A549 (cell line): Measurements from ENCODE around the gene CMIP. TPM values are rescaled to one million over a fixed set of nuclear protein-coding genes. Genes with fewer than 3 reads are reported as not detected.

ENCODE experiments used
- ATAC-seq, 2 experiments: fragments of 200-7000 bp in 1 of 2; fragments of >200 bp in 1 of 2; cut with Nextera tagmentation in 1 of 2; cut with Tn5 transposase in 1 of 2; 3 replicates each; pipeline versions ENCODE4 v1.8.0 to v1.9.1; 2018 to 2020; ENCODE audit warnings: mild to moderate bottlenecking in 1 of 2, moderate library complexity in 1 of 2
- CTCF ChIA-PET: fragments of 300-600 bp; sonication (Branson Sonifier 250); formaldehyde crosslinking; extraction: SDS; loops from one replicate; lab custom pipeline; 2021; ENCODE audit warnings: antibody characterized with exemption, inconsistent platforms; lab: Yijun Ruan, JAX
- POLR2A ChIA-PET: fragments of 350-600 bp; formaldehyde crosslinking; extraction: SDS; loops from one replicate; lab custom pipeline; 2021; ENCODE audit warnings: antibody characterized with exemption, inconsistent platforms; lab: Yijun Ruan, JAX
- DNase-seq, 2 experiments: peaks; one replicate each; pipeline versions ENCODE4 v3.0.0 to v3.0.0-alpha.2; 2011 to 2016; ENCODE audit warnings: low read depth in 1 of 2, low spot score in 1 of 2
- FAIRE-seq: peaks from 2 replicates; lab custom pipeline; 2011; peaks lifted over from hg19 to GRCh38; lab: Jason Lieb, UNC
- H3K27ac ChIP-seq, 2 experiments: fragments of >200 bp; sonication (Bioruptor Twin); formaldehyde crosslinking; 3 replicates each; pipeline ENCODE4 v1.5.1; 2016 to 2017
- H3K4me1 ChIP-seq: fragments of >200 bp; sonication (Bioruptor Twin); formaldehyde crosslinking; 3 replicates; pipeline ENCODE4 v1.6.1; 2016
- H3K4me2 ChIP-seq: fragments of >200 bp; sonication (Bioruptor Twin); formaldehyde crosslinking; 3 replicates; pipeline ENCODE4 v1.6.1; 2016
- H3K4me3 ChIP-seq: fragments of >200 bp; sonication (Bioruptor Twin); formaldehyde crosslinking; 3 replicates; pipeline ENCODE4 v1.5.1; 2016
- H3K9me3 ChIP-seq: fragments of >200 bp; sonication (Bioruptor Twin); formaldehyde crosslinking; 3 replicates; pipeline ENCODE4 v1.6.1; 2016
- BHLHE40 ChIP-seq: IDR thresholded peaks from 2 replicates; pipeline ENCODE4 v1.6.1; 2012; ENCODE audit warnings: low read depth, low read length, inconsistent platforms
- CBX8 ChIP-seq: fragments of 200-600 bp; sonication (generic); IDR thresholded peaks from 2 replicates; pipeline ENCODE4 v1.6.1; 2016
- FOSB ChIP-seq: fragments of 250-450 bp; sonication (Bioruptor Pico); IDR thresholded peaks from 2 replicates; pipeline ENCODE4 v1.5.0; 2020; ENCODE audit warnings: mild to moderate bottlenecking, moderate library complexity
- FOXS1 ChIP-seq: fragments of 250-450 bp; sonication (Bioruptor Pico); IDR thresholded peaks from 2 replicates; pipeline ENCODE4 v1.5.0; 2020; ENCODE audit warnings: mild to moderate bottlenecking, moderate library complexity
- HEYL ChIP-seq: fragments of 250-450 bp; sonication (Bioruptor Pico); IDR thresholded peaks from 2 replicates; pipeline ENCODE4 v1.8.0; 2021; ENCODE audit warnings: mild to moderate bottlenecking, moderate library complexity
- JUNB ChIP-seq: fragments of >200 bp; sonication (Bioruptor Twin); formaldehyde crosslinking; IDR thresholded peaks from 2 replicates; pipeline ENCODE4 v1.6.1; 2016
- MAFK ChIP-seq: fragments of 450-650 bp; IDR thresholded peaks from 2 replicates; pipeline ENCODE4 v1.6.1; 2014; ENCODE audit not compliant: partially characterized antibody
- POLR2A ChIP-seq: IDR thresholded peaks from 2 replicates; pipeline ENCODE4 v1.6.1; 2012; ENCODE audit warnings: mild to moderate bottlenecking, low read length
- POLR2AphosphoS2 ChIP-seq: conservative IDR thresholded peaks from 2 replicates; pipeline ENCODE4 v1.6.1; 2012; ENCODE audit warnings: low read length, improper control_type of control experiment, inconsistent platforms
- RARB ChIP-seq: fragments of 250-450 bp; sonication (Bioruptor Pico); IDR thresholded peaks from 2 replicates; pipeline ENCODE4 v1.8.0; 2021; ENCODE audit warnings: mild to moderate bottlenecking, moderate library complexity
- RFX5 ChIP-seq: fragments of 450-650 bp; IDR thresholded peaks from 2 replicates; pipeline ENCODE4 v1.7.1; 2014; ENCODE audit warnings: antibody characterized with exemption, mild to moderate bottlenecking, moderate library complexity
- SREBF2 ChIP-seq: fragments of 450-650 bp; IDR thresholded peaks from 2 replicates; pipeline ENCODE4 v1.6.1; 2014; ENCODE audit warnings: mild to moderate bottlenecking, moderate library complexity
- TFCP2L1 ChIP-seq: fragments of 250-450 bp; sonication (Bioruptor Pico); IDR thresholded peaks from 2 replicates; pipeline ENCODE4 v1.5.0; 2021; ENCODE audit warnings: mild to moderate bottlenecking
- TP53 ChIP-seq: fragments of 250-450 bp; sonication (Bioruptor Pico); IDR thresholded peaks from 2 replicates; pipeline ENCODE4 v1.5.0; 2021; ENCODE audit warnings: mild to moderate bottlenecking, moderate library complexity
- ZFP36 ChIP-seq: fragments of 450-650 bp; IDR thresholded peaks from 2 replicates; pipeline ENCODE4 v1.6.1; 2014; ENCODE audit warnings: borderline replicate concordance; ENCODE audit not compliant: partially characterized antibody
- ZSCAN20 ChIP-seq: fragments of 250-450 bp; sonication (Bioruptor Pico); IDR thresholded peaks from 2 replicates; pipeline ENCODE4 v1.8.0; 2022; ENCODE audit warnings: mild to moderate bottlenecking, moderate library complexity
- WGBS: methylation state at CpG from one replicate; pipeline ENCODE4 v1.1.6; 2017; ENCODE audit errors: missing lambda C conversion rate; 5-methylcytosine and 5-hydroxymethylcytosine counted together
- polyA plus RNA-seq, 4 experiments: library from polyadenylated mRNA; depleted of rRNA in 3 of 4; stranded (reverse); fragments of >200 nt; fragmentation: RNase III in 1 of 4; extraction: RNeasy Plus Mini Kit Qiagen cat#74134 plus additional on column Dnase treatment in 1 of 4; gene quantifications; 2 replicates in 3 of 4; 3 replicates in 1 of 4; pipeline ENCODE4 v1.2.3, GENCODE V29; 2011 to 2017
- TF ChIP-seq, protein P1 (sequence below): fragments of 150-350 bp; IDR thresholded peaks from 2 replicates; pipeline ENCODE4 v1.6.1; 2014; ENCODE audit warnings: low read depth, mild to moderate bottlenecking, low read length
- TF ChIP-seq, protein P2 (sequence below): fragments of >200 bp; sonication (Bioruptor Twin); formaldehyde crosslinking; IDR thresholded peaks from 3 replicates; pipeline ENCODE4 v1.5.1; 2016
- TF ChIP-seq, protein P3 (sequence below): fragments of >200 bp; sonication (Bioruptor Twin); formaldehyde crosslinking; IDR thresholded peaks from 2 replicates; pipeline ENCODE4 v1.6.1; 2016
- TF ChIP-seq, protein P4 (sequence below): fragments of 450-650 bp; IDR thresholded peaks from 2 replicates; pipeline ENCODE4 v1.6.1; 2014; ENCODE audit warnings: antibody characterized with exemption
- TF ChIP-seq, protein P5 (sequence below): IDR thresholded peaks from 2 replicates; pipeline ENCODE4 v1.6.1; 2012; ENCODE audit warnings: low read depth, borderline replicate concordance

CMIP gene
- polyA plus RNA-seq, 2 of the 4 experiments (the other 2 are of a cell fraction), result 21.6 to 125 TPM

DNA sequence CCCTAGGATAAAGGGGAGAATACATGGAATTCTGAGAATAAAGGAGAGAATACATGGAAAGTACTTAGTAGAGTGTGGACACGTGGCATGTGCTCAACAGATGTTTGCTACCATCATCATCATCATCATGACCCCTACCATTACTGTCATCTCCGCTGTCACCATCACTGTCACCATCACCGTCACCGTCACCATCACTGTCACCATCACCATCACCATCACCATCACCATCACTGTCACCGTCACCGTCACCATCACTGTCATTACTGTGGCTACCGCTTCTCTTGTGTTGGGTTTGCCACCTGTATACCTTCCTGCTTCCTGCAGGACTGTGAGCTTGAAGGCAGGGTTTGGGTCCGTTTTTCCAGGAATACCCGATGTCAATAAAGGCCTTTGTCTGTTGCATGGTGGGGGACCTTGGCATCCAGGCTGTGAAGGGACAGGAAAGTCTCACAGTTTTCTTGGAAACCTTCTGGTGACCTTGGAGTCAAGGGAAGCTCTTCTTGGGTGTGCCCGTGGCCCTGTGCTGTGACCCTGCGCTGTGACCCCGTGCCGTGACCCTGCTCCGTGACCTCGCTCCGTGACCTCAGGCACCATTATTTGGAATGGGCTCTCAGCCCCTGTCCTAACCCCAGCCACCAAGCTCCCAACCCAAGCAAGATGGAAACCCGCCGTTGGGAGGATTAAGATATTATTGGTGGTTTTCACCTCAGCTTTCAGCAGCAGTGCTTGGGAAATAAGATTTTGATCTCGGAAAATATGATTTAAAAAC is 14.4 kb downstream of the CMIP start:
- FAIRE-seq (no peak), ATAC-seq (no peak), DNase-seq (no peak)
- peaks cover 100% of the 10 kb centered on the region for H3K4me1 ChIP-seq
- ChIA-PET CTCF (interaction anchor here (0.8 to 2.2 kb wide), 3 partner anchors 9 to 35 kb away, joined by 3 to 7 read pairs (median 3); no protein-coding TSS in a partner anchor), POLR2A (no interaction called here)
- H3K4me3 ChIP-seq, result no peak overlapping the region
- H3K9me3 ChIP-seq, result no peaks in the 10 kb centered on the region
- 92% methylated on average over 19 of the region's 19 CpGs for WGBS
- H3K27ac ChIP-seq, result peak overlapping the region; percentile 84 to 99
- H3K4me2 ChIP-seq, result peak overlapping the region; percentile 95
- TF ChIP-seq HEYL (CRISPR knock-in tag), result no peak
- TF ChIP-seq, protein P1, sequence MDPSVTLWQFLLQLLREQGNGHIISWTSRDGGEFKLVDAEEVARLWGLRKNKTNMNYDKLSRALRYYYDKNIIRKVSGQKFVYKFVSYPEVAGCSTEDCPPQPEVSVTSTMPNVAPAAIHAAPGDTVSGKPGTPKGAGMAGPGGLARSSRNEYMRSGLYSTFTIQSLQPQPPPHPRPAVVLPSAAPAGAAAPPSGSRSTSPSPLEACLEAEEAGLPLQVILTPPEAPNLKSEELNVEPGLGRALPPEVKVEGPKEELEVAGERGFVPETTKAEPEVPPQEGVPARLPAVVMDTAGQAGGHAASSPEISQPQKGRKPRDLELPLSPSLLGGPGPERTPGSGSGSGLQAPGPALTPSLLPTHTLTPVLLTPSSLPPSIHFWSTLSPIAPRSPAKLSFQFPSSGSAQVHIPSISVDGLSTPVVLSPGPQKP, result no peak
- TF ChIP-seq, protein P2, sequence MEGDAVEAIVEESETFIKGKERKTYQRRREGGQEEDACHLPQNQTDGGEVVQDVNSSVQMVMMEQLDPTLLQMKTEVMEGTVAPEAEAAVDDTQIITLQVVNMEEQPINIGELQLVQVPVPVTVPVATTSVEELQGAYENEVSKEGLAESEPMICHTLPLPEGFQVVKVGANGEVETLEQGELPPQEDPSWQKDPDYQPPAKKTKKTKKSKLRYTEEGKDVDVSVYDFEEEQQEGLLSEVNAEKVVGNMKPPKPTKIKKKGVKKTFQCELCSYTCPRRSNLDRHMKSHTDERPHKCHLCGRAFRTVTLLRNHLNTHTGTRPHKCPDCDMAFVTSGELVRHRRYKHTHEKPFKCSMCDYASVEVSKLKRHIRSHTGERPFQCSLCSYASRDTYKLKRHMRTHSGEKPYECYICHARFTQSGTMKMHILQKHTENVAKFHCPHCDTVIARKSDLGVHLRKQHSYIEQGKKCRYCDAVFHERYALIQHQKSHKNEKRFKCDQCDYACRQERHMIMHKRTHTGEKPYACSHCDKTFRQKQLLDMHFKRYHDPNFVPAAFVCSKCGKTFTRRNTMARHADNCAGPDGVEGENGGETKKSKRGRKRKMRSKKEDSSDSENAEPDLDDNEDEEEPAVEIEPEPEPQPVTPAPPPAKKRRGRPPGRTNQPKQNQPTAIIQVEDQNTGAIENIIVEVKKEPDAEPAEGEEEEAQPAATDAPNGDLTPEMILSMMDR, result no peak
- no peak for TF ChIP-seq CBX8
- TF ChIP-seq FOSB (CRISPR knock-in tag), result no peak
- TF ChIP-seq RFX5, result no peak
- TF ChIP-seq ZSCAN20 (CRISPR knock-in tag), result no peak
- TF ChIP-seq MAFK, result no peak
- no peak for TF ChIP-seq POLR2A
- no peak for TF ChIP-seq FOXS1 (CRISPR knock-in tag)
- no peak for TF ChIP-seq SREBF2
- TF ChIP-seq JUNB, result no peak
- no peak for TF ChIP-seq TP53
- TF ChIP-seq, protein P3, sequence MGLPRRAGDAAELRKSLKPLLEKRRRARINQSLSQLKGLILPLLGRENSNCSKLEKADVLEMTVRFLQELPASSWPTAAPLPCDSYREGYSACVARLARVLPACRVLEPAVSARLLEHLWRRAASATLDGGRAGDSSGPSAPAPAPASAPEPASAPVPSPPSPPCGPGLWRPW, result no peak

DNA sequence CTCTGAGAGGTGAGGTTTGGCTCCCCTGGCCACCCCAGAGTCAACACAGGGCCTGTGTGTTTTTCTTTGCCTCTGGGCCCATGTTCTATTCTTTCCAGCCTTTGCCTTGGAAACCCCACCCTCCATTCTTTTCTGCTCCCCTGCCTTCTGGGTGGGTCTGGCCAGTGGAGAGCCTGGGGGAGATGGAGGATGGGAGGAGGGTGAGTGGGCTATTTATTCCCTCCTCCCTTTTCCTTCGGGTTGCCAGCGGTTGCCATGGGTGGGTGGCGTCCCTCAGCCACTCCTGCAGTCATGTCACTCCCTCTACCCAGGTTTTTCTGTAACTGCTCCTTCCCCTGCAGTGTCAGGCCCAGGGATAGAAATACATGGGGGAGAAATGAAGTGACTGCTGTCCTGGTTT is 15.5 kb downstream of the CMIP start:
- peak overlapping the region; percentile 23; the same call in 2 of the 3 replicates for H3K4me2 ChIP-seq
- WGBS, result 94% methylated on average over 3 of the region's 3 CpGs
- ChIA-PET POLR2A (no interaction called here), CTCF (no interaction called here)
- TF ChIP-seq, protein P4, sequence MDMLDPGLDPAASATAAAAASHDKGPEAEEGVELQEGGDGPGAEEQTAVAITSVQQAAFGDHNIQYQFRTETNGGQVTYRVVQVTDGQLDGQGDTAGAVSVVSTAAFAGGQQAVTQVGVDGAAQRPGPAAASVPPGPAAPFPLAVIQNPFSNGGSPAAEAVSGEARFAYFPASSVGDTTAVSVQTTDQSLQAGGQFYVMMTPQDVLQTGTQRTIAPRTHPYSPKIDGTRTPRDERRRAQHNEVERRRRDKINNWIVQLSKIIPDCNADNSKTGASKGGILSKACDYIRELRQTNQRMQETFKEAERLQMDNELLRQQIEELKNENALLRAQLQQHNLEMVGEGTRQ, result no peak
- peak; percentile 76 for TF ChIP-seq RFX5
- DNase-seq (no peak), ATAC-seq (no peak), FAIRE-seq (no peak)
- peaks cover 89% of the 10 kb centered on the region for H3K4me1 ChIP-seq
- H3K9me3 ChIP-seq, result no peaks in the 10 kb centered on the region
- peak overlapping the region; percentile 38 to 99; a peak in 4 of 6 replicates for H3K27ac ChIP-seq
- H3K4me3 ChIP-seq, result no peak overlapping the region

DNA sequence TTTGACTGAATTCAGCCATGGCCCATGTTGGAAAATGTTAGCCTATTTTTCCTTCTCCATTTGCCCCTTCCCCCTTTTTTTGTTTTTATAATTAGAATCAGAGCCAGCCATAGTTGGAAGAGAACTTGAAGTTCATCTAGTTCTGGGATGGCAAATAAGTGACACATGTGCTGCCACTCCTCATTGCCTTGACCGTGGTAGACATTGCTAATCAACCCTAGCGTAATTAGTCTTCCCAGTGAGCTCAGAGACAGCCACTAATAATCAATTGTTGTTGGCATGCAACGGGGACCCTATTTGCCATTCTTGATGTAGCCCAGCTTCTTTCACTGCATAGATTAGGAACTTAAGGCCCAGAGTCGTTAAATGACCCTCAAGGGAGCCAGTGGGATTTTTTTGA is 16.6 kb downstream of the CMIP start:
- DNase-seq, result no peak
- peak overlapping the region; percentile 39; the same call in 2 of the 3 replicates for H3K4me2 ChIP-seq
- ChIA-PET POLR2A (no interaction called here), CTCF (interaction anchor here (0.5 kb wide), 1 partner anchor 58 kb away, joined by 4 read pairs; no protein-coding TSS in a partner anchor)
- H3K4me1 ChIP-seq, result peaks cover 89% of the 10 kb centered on the region
- H3K27ac ChIP-seq, result peak overlapping the region in 1 of 2 experiments; percentile 99; a peak in 3 of 6 replicates
- H3K9me3 ChIP-seq, result no peaks in the 10 kb centered on the region
- H3K4me3 ChIP-seq, result no peak overlapping the region
- TF ChIP-seq ZFP36, result no peak
- no peak for TF ChIP-seq RARB (CRISPR knock-in tag)
- no peak for TF ChIP-seq TFCP2L1 (CRISPR knock-in tag)
- TF ChIP-seq BHLHE40, result no peak
- TF ChIP-seq POLR2AphosphoS2, result peak; percentile 63; the same call in 1 of the 2 replicates
- TF ChIP-seq, protein P5, sequence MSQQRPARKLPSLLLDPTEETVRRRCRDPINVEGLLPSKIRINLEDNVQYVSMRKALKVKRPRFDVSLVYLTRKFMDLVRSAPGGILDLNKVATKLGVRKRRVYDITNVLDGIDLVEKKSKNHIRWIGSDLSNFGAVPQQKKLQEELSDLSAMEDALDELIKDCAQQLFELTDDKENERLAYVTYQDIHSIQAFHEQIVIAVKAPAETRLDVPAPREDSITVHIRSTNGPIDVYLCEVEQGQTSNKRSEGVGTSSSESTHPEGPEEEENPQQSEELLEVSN, result no peak
- TF ChIP-seq ZSCAN20 (CRISPR knock-in tag), result no peak
- TF ChIP-seq, protein P4, result no peak
- TF ChIP-seq, all 56 proteins: peak for 1
- WGBS, result 92% methylated on average over 4 of the region's 4 CpGs
- no peak for FAIRE-seq
- no peak for ATAC-seq
